ENCODE measurements around the gene NUP210L. TPM values are rescaled to one million over a fixed set of nuclear protein-coding genes. Genes with fewer than 3 reads are reported as not detected.

Gene NUP210L
- total and polyA plus RNA-seq, 9 of the 15 experiments (the other 6 are each of a cell fraction or from before 2014, with no cell fraction given), result 0.01 to 0.04 TPM; not detected in 7

DNA sequence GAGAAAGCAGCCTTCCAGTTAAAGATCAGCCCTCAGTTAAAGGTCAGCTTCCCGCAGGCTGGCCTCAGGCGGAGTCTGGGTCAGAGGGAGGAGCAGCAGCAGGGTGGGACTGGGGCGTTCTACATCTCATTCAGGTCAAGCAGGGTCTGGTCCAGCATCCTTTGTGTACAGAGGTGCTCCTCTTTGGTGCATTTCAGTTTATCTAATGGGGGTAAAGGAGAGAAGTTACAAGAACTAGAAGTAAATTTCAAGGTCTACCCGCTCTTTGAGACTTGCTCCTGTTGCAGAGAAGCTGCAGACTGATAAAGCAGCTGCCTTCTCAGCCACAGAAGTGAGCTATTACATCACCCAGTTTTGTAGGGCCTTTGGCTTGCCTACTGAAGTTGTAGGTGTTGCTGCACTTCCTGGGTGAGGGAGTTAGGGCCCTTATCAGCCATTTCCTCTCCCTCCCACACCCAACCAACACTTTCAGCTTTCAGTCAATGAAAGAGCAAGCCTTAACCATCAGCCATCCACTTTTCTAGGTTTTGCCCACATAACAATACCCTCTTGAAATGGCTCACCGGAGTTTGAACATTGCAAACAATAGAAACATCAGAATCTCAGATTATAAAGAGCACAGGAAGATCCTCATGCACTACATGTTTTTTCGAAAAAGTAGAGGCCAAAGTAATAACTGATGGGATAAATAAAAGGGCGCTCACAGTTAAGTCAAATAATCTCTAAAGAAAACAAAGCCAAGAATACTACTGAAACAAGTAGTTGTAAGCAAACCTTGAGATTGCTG is 2.8 kb upstream of the NUP210L start (continued):
- no peak for TF ChIP-seq PHF20 (IDR thresholded peaks at IDR 0.05; ENCODE audit: partially characterized antibody)
- TF ChIP-seq, protein P1, sequence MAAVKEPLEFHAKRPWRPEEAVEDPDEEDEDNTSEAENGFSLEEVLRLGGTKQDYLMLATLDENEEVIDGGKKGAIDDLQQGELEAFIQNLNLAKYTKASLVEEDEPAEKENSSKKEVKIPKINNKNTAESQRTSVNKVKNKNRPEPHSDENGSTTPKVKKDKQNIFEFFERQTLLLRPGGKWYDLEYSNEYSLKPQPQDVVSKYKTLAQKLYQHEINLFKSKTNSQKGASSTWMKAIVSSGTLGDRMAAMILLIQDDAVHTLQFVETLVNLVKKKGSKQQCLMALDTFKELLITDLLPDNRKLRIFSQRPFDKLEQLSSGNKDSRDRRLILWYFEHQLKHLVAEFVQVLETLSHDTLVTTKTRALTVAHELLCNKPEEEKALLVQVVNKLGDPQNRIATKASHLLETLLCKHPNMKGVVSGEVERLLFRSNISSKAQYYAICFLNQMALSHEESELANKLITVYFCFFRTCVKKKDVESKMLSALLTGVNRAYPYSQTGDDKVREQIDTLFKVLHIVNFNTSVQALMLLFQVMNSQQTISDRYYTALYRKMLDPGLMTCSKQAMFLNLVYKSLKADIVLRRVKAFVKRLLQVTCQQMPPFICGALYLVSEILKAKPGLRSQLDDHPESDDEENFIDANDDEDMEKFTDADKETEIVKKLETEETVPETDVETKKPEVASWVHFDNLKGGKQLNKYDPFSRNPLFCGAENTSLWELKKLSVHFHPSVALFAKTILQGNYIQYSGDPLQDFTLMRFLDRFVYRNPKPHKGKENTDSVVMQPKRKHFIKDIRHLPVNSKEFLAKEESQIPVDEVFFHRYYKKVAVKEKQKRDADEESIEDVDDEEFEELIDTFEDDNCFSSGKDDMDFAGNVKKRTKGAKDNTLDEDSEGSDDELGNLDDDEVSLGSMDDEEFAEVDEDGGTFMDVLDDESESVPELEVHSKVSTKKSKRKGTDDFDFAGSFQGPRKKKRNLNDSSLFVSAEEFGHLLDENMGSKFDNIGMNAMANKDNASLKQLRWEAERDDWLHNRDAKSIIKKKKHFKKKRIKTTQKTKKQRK (IDR thresholded peaks at IDR 0.05; ENCODE audit: borderline replicate concordance, low read depth, low read length), result no peak
- TF ChIP-seq ZNF79 (CRISPR knock-in tag; IDR thresholded peaks at IDR 0.05; ENCODE audit: low read depth), result no peak
- TF ChIP-seq NUFIP1 (IDR thresholded peaks at IDR 0.05; ENCODE audit: partially characterized antibody), result no peak
- peak; percentile 26 to 80; a peak in 2 of 4 replicates for TF ChIP-seq FOXA3 (CRISPR knock-in tag; conservative IDR thresholded peaks at IDR 0.05 in 1 of 2, IDR thresholded peaks at IDR 0.05 in 1 of 2)
- TF ChIP-seq ZNF431 (CRISPR knock-in tag; IDR thresholded peaks at IDR 0.05), result no peak
- no peak for TF ChIP-seq XRCC5 (IDR thresholded peaks at IDR 0.05; ENCODE audit: low read depth, low read length)
- no peak for TF ChIP-seq JUNB (CRISPR knock-in tag; conservative IDR thresholded peaks at IDR 0.05)
- TF ChIP-seq ZFPM2 (CRISPR knock-in tag; IDR thresholded peaks at IDR 0.05), result no peak
- TF ChIP-seq, protein P2, sequence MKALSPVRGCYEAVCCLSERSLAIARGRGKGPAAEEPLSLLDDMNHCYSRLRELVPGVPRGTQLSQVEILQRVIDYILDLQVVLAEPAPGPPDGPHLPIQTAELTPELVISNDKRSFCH (CRISPR knock-in tag; IDR thresholded peaks at IDR 0.05), result no peak
- TF ChIP-seq, protein P2 (tag; IDR thresholded peaks at IDR 0.05), result peak; percentile 99
- no peak for TF ChIP-seq PPARD (CRISPR knock-in tag; IDR thresholded peaks at IDR 0.05)
- TF ChIP-seq, protein P3, sequence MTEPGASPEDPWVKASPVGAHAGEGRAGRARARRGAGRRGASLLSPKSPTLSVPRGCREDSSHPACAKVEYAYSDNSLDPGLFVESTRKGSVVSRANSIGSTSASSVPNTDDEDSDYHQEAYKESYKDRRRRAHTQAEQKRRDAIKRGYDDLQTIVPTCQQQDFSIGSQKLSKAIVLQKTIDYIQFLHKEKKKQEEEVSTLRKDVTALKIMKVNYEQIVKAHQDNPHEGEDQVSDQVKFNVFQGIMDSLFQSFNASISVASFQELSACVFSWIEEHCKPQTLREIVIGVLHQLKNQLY (CRISPR knock-in tag; conservative IDR thresholded peaks at IDR 0.05), result no peak
- TF ChIP-seq TAF9B (IDR thresholded peaks at IDR 0.05; ENCODE audit: partially characterized antibody), result peak; percentile 79
- TF ChIP-seq ZNF253 (CRISPR knock-in tag; conservative IDR thresholded peaks at IDR 0.05), result no peak

All from K562 (cell line).